LoVo (cell line): ENCODE data around the gene ZNF557.
"Not testable (repeated sequence)": the region's sequence is repeated elsewhere in the genome, so short reads cannot be mapped to it uniquely, and the experiment has no call there.

Source experiments
- DNase-seq: peaks from one replicate; pipeline ENCODE4 v3.0.0-alpha.2; 2016; ENCODE audit warnings: low spot score

Gene ZNF557

GRCh38 chr19:7069042-7069903, at the start of gene ZNF557:
TSS of gene ZNF557 (plus strand) at chr19:7069703. CDS start at chr19:7075075, 5,372 bp downstream.
- peak; percentile 95 for DNase-seq

- DNase-seq, result not testable (repeated sequence)
These were observed 48.2 kb upstream of the ZNF557 start, which contains the start of gene MBD3L2B for GRCh38 chr19:7021331-7021730. TSS of gene MBD3L2B (minus strand) at chr19:7021431. CDS start at chr19:7021397, 34 bp downstream.

- DNase-seq, result not testable (repeated sequence)
These were observed 40.7 kb upstream of the ZNF557 start for GRCh38 chr19:7028790-7029189.

GRCh38 chr19:7030278-7030677, 39.2 kb upstream of the ZNF557 start, which contains the start of gene MBD3L5:
TSS of gene MBD3L5 (plus strand) at chr19:7030578. CDS start at chr19:7030612, 34 bp downstream.
- DNase-seq, result not testable (repeated sequence)

GRCh38 chr19:7040079-7040478, 29.4 kb upstream of the ZNF557 start, which contains the start of gene MBD3L4:
TSS of gene MBD3L4 (minus strand) at chr19:7040179. CDS start at chr19:7040144, 35 bp downstream.
- DNase-seq, result not testable (repeated sequence)

- DNase-seq, result not testable (repeated sequence)
These were observed 27.9 kb upstream of the ZNF557 start for GRCh38 chr19:7041563-7041962.

GRCh38 chr19:7049021-7049420, 20.5 kb upstream of the ZNF557 start, which contains the start of gene MBD3L2:
TSS of gene MBD3L2 (plus strand) at chr19:7049321. CDS start at chr19:7049374, 53 bp downstream.
- DNase-seq, result not testable (repeated sequence)

- not testable (repeated sequence) for DNase-seq
These were observed 18.1 kb upstream of the ZNF557 start for GRCh38 chr19:7051421-7051820.

- DNase-seq, result not testable (repeated sequence)
These were observed 16.6 kb upstream of the ZNF557 start for GRCh38 chr19:7052896-7053295.

- not testable (repeated sequence) for DNase-seq
These were observed 14.7 kb upstream of the ZNF557 start for GRCh38 chr19:7054635-7055368.

- not testable (repeated sequence) for DNase-seq
These were observed 13.8 kb upstream of the ZNF557 start for GRCh38 chr19:7055679-7056078.

GRCh38 chr19:7056371-7056770, 13.1 kb upstream of the ZNF557 start:
- not testable (repeated sequence) for DNase-seq

GRCh38 chr19:7058576-7058975, 10.9 kb upstream of the ZNF557 start, which contains the start of gene MBD3L3:
TSS of gene MBD3L3 (minus strand) at chr19:7058676. CDS start at chr19:7058605, 71 bp downstream.
- not testable (repeated sequence) for DNase-seq

GRCh38 chr19:7059977-7060376, 9.5 kb upstream of the ZNF557 start:
- DNase-seq, result not testable (repeated sequence)

GRCh38 chr19:7063339-7063738, 6.2 kb upstream of the ZNF557 start:
- no peak for DNase-seq

GRCh38 chr19:7063764-7064418, 5.6 kb upstream of the ZNF557 start:
- no peak for DNase-seq

- not testable (repeated sequence) for DNase-seq
These were observed 2.4 kb upstream of the ZNF557 start for GRCh38 chr19:7067122-7067521.

GRCh38 chr19:7067716-7068115, 1.8 kb upstream of the ZNF557 start:
- DNase-seq, result no peak

- DNase-seq, result no peak
These were observed 904 bp upstream of the ZNF557 start for GRCh38 chr19:7068599-7068998.

GRCh38 chr19:7069904-7070226, 362 bp downstream of the ZNF557 start:
- DNase-seq, result no peak

- no peak for DNase-seq
These were observed 3.0 kb downstream of the ZNF557 start for GRCh38 chr19:7072541-7072940.
